ENCODE results near the gene AKAP13. TPM values are rescaled to one million over a fixed set of nuclear protein-coding genes. Genes with fewer than 3 reads are reported as not detected.
A peak's percentile ranks its signal among the peaks of the same experiment; 100 is the strongest.

The AKAP13 gene
- polyA plus RNA-seq, 5 donors = 73.8 to 98.5 (median 87.9) TPM

DNA sequence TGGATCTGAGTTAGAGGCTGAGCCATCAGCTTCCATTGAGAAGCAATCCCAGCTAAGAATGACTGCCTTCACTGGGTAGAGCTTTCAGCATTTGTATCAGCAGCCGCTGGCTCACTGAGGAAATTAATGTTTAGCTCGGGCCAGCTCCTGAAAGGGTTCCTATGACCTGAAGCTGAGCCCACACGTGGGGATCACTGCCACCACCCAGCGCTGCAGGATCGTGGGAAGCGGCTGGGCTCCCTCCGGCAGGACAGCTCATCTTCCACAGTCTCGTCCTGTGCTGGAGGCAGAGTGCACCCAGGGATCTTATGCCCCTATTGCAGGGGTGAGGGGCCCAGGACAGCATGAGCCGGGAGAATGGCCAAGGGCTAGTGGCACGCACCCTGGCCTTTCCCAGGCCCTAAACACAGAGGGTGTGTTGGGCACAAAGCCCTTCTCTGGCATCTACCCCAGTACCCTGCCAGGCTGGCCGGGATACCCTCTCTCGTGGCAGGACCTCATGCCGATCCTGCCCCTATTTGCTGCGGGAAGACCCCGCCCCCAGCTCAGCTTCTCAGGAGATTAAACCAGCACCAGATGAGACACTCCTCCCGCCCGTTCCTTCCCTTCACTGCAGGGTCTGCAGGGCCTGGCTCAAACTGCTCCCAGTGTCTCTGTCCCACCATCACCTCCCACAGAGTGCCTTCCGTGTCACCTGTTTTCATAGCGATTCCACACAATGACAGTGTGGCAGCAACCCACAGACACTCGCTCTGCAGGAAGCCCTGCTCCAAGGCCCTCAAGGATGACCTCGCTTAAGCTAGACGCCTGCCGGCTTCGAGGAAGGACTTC lies 385.8 kb downstream of the AKAP13 start:
- no peak for DNase-seq

DNA sequence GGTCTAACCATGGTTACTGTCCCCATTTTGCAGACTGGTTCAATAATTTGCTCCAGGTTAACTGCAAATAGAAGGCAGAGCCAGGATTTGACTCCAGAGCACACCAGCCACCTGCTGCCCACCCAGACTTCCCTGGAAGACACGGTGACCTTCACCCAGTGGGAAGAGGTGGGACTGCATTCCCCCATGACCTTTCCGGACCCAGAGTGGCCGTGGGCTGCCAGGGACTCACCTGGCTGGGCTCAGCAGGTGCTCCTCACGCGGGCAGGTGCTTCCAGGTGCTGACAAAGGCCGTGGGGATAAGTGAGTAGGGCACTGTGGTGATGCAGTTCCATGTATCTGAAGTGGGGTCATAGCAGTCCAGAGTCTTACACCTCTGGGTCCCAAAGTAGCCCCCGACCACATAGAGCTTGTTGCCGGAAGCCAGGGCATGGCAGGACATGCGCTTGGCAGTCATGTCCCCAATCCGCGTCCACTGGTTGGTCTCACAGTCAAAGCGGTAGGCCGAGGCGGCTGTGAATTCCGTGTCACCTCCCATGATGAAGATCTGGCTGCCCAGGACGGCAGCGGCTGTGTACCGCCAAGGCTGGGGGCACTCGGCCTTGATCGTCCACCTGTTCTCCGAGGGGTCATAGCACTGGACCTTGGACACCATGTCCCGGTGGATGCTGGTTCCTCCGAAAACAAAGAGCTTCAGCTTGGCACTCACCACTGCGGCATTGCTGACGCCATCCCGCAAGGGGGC lies 387.6 kb downstream of the AKAP13 start:
- no peak for DNase-seq

DNA sequence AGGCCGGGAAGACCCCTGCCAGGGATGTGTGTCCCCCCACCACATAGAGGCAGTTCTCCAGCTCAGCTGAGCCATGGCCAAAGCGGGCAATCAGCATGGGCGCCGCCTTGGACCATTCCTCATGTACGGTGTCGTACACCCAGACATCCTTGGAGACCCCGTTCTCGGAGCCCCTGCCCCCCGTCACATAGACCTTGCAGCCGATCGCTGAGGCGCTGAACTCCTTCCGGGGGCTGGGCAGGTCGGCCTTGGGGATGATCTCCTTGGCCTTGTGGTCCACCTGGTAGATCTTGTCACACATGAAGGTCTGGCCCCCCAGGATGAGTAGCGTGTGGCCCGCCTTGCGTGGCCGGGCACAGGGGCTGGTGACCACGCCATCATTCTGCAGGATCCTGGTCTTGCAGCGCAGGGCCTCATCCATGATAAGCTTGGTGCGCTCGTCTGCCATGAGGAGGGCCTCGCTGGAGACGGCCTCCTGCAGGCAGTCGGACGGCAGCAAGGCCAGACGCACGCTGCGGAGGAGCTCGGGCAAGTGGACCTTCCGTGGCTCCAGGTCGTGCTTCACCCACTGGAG lies 388.3 kb downstream of the AKAP13 start:
- no peak for DNase-seq

DNA sequence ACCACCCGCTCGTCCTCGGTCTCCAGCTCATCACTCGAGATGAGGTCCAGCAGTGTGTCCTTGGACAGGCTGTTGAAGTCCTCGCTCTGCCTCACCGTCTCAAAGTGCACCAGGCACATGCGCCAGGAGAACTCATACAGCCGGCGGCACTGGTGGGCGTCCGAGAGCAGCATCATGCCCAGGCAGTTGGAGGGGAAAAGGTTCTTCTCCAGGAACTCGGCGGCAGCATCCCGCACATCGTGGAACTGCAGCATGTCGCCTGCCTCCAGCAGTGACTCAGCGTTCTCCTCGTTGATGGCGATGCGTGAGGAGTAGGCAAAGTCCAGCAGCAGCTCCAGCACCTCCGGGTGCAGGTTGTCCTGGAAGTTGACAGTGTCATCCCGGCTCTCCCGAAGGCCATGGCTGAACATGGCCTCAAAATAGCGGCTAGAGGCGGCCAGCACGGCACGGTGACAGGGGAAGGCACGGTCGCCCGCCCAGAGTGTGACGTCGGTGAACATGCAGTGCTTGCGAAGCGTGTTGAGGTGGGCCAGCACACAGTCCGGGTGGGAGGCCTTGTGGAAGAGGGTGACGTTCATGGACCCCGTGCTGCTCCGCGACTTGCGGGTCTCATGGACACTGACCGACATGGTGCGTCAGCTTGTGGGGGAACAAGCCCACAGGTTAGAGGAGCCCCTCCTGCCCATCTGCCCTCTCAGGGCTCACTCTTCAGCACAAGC lies 388.9 kb downstream of the AKAP13 start:
- no peak for DNase-seq

DNA sequence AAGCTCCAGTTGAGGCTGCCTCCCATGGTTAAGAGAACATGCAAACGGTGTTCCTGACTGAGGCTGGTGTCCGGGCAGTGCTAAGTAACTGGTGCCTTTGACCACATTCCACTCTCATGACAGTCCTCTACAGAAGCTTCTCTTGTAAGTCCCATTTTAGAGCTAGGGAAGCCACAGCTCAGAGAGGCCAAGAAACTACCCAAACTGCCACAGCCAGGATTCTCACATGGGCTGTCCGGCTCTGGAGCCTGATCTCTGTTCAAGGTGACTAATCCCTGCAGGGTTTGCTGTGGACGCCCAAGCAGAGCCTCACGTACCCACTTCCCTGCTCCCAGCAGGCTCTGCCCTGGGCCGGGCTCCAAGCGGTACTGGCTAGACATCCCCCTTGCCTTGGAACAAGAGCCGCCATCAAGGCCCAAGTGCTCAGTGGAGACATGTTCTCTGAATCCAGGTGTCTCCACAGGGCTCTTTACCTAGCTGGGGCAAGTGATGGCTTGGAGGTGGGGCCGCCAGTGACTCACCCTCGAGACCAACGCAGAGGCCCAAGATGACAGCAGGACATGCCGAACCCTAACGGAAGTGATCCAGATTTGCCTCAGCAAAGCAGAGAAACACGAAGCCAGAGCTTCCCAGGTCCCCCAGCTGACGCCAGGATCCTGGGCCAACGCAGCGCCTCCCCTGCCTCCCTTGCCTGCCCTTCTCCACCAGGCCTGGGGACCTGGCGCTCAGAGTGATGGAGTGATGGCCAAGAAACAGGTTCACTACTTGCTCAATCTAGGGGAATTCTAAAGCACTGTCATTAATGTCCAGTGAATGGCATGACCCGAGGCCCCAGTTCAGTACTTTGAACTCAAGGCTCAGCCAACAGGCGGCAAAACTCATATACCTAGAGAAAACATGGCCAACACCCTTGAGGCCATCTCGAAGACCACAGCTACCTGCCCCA lies 390.0 kb downstream of the AKAP13 start:
- no peak for DNase-seq

DNA sequence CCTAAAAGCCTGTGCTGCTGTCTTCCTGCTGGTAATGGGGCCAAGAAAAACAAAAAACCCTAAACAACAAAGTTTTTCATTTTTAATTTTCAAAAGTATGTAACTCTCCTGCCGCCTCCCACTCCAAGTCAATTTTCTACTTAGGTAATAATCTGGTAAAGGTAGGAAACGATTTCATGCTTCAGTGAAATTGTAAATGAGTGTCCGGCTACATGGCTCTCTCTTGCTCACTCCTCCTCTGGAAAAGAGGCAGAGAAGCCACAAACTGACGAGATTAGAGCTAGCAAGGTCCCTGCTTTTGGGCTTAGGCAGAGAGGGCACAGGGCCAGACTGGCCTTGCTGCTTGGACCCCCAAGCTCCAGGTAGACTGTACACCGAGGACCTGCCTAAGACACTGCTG lies 390.9 kb downstream of the AKAP13 start:
- no peak for DNase-seq

DNA sequence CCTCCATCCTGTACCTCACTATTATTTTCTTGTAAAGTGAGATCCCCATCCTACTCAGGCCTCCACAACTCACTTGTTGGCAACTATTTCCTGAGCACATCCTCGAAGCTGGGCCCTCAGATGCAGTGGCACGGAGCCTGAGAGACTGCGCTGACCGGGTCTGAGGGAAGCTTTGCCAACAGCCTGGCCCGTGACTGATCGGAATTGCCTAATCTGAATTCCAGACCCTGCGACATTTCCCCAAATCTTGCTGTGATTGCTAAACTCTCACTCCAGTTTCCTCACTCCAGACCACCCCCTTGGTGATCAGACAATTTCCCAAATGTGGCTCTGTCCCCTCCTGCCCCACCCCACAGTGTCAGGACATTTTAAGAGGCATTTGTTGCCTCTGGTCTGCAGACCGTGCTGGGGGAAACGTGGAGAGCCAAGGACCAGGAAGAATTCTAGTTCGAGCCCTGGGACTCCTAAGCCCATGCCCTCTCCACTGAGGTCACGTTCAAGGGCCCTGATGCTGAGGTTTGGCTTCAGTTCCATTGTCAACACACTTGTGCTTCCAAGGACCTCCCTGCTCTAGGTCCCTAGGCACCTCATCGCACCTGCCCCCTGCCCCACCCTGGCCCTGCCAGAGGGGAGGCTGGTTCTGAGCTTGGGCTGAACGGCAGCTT lies 391.5 kb downstream of the AKAP13 start:
- peak; percentile 76 to 84 for DNase-seq

- no peak for DNase-seq
Measured at GRCh38 chr15:85772668-85773067, 392.3 kb downstream of the AKAP13 start.

DNA sequence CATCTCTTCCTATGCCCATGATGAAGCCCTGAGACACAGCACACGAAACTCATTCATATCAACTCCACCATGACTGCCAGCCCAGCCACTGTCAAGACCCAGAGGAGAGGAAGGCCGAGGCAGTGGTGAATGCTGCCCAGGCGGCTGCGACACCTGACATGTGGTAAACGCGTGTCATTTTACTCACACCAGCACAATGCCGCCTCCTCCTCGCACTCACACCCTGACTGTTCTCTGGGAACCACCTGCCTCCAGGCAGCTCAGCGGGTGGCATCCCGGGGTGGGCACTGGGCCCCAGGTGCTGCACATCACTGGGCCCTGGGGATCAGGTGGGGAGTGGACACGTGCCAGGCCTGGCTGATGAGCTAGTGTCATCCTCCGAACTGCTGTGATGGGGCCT lies 392.8 kb downstream of the AKAP13 start:
- no peak for DNase-seq

DNA sequence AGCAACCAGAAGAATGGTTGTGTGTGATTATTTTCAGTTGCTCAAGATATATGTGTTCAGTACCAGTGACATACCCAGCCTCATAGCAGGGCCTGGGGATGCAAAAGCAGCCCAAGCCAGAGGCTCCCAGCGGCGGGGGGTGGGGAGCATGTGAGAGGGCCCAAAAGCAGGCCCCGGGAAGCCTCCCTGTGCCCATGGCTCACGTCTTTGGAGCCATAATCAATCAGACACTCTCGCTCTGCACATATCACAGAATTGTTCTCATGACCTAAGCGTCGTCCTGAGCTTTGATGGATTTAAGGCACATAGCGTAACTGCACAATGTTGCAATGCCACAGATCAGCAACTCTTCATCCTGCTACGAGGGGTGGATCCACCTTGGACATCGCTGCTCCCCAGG lies 393.6 kb downstream of the AKAP13 start:
- DNase-seq = no peak

GRCh38 chr15:85777250-85778106 lies 397.1 kb downstream of the AKAP13 start:
- DNase-seq = no peak

- DNase-seq = no peak
Measured at GRCh38 chr15:85778107-85778776, 397.8 kb downstream of the AKAP13 start.

- no peak for DNase-seq
Measured at GRCh38 chr15:85779249-85779648, 398.8 kb downstream of the AKAP13 start.

GRCh38 chr15:85780225-85780985 lies 400.0 kb downstream of the AKAP13 start:
- no peak for DNase-seq

DNA sequence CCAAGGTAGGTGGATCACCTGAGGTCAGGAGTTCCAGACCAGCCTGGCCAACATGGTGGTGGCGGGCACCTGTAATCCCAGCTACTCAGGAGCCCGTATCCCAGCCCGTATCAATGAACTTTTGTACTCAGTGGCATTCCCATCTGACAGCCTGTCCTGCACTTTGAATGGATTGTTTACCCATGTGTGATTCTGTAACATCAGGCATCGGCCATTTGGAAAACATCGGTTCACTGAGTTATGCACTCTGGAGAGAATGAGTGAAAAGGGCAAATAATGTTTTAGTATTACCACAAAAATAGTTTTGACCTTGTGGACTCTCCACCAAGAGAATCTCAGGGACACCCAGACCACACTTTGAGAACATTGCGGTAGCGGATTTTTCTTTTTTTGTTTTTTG lies 400.7 kb downstream of the AKAP13 start:
- DNase-seq = no peak

GRCh38 chr15:85782064-85782463 lies 401.7 kb downstream of the AKAP13 start:
- no peak for DNase-seq

- no peak for DNase-seq
Measured at GRCh38 chr15:85785887-85786780, 405.7 kb downstream of the AKAP13 start.
